Body of pancreas (tissue), 4 donors: ENCODE data around the gene DNAJC5G. TPM values are rescaled to one million over a fixed set of nuclear protein-coding genes. Genes with fewer than 3 reads are reported as not detected.

ENCODE experiments used
- ATAC-seq: fragments of 150-250 bp; one replicate; pipeline ENCODE4 v1.9.1; 2016
- DNase-seq, 4 donors: peaks; one replicate each; pipeline ENCODE4 v3.0.0-alpha.2; 2019
- H3K27ac ChIP-seq, 4 donors: fragments of 200-600 bp; sonication (generic); 1 replicate in 3 of 4; 2 replicates in 1 of 4; pipeline versions ENCODE4 v1.5.1 to v1.6.1; 2016 to 2019; ENCODE audit warnings: mild to moderate bottlenecking in 1 of 4, mixed read lengths in 1 of 4, moderate library complexity in 1 of 4
- H3K27me3 ChIP-seq, 2 donors: fragments of 200-600 bp; sonication (generic); one replicate each; pipeline ENCODE4 v1.6.0; 2016; ENCODE audit warnings: mild to moderate bottlenecking in 1 of 2
- H3K36me3 ChIP-seq, 2 donors: fragments of 200-600 bp; sonication (generic); replicated peaks in 1 of 2; 2 replicates each; pipeline ENCODE4 v1.5.1; 2016; ENCODE audit warnings: low read depth in 2 of 2; ENCODE audit not compliant: insufficient read depth in 1 of 2
- H3K4me1 ChIP-seq: fragments of 200-600 bp; sonication (generic); one replicate; pipeline ENCODE4 v1.6.0; 2016
- H3K4me3 ChIP-seq, 2 donors: fragments of 200-600 bp; sonication (generic); 1 replicate in 1 of 2; 2 replicates in 1 of 2; pipeline ENCODE4 v1.5.1; 2016 to 2019
- H3K9me3 ChIP-seq, 3 donors: fragments of 200-600 bp; sonication (generic); 1 replicate in 2 of 3; 2 replicates in 1 of 3; pipeline ENCODE4 v1.5.1; 2016
- CTCF ChIP-seq, 7 experiments: fragments of 450-650 bp in 4 of 7; fragments of 200-600 bp in 3 of 7; sonication (generic) in 3 of 7; IDR thresholded peaks; one replicate each; pipeline ENCODE4 v1.5.1; 2016 to 2019; ENCODE audit warnings: antibody characterized with exemption in 7 of 7
- POLR2A ChIP-seq, 3 donors: fragments of 450-650 bp; IDR thresholded peaks; one replicate each; pipeline ENCODE4 v1.6.1; 2016; ENCODE audit warnings: antibody characterized with exemption in 3 of 3, mild to moderate bottlenecking in 2 of 3
- WGBS, 2 donors: methylation state at CpG; one replicate each; pipeline ENCODE4 v1.1.5; 2017; 5-methylcytosine and 5-hydroxymethylcytosine counted together
- intact Hi-C: fragments of 100-400 bp; cut with DNase I; formaldehyde crosslinking; loops from one replicate; pipeline ENCODE4 v1.15.1; 2023
- total RNA-seq, 2 donors: library from RNA; depleted of rRNA; stranded (reverse); fragments of >200 nt; gene quantifications; one replicate each; pipeline ENCODE4 v1.1.0, GENCODE V29; 2016

The DNAJC5G gene, protein sequence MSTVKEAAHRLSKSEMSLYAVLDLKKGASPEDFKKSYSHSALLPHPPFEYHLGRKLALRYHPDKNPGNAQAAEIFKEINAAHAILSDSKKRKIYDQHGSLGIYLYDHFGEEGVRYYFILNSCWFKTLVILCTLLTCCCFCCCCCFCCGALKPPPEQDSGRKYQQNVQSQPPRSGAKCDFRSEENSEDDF
- total RNA-seq, result 1 to 10 TPM in 1 of 2 donors, not detected in 1; 1.3 TPM

DNA sequence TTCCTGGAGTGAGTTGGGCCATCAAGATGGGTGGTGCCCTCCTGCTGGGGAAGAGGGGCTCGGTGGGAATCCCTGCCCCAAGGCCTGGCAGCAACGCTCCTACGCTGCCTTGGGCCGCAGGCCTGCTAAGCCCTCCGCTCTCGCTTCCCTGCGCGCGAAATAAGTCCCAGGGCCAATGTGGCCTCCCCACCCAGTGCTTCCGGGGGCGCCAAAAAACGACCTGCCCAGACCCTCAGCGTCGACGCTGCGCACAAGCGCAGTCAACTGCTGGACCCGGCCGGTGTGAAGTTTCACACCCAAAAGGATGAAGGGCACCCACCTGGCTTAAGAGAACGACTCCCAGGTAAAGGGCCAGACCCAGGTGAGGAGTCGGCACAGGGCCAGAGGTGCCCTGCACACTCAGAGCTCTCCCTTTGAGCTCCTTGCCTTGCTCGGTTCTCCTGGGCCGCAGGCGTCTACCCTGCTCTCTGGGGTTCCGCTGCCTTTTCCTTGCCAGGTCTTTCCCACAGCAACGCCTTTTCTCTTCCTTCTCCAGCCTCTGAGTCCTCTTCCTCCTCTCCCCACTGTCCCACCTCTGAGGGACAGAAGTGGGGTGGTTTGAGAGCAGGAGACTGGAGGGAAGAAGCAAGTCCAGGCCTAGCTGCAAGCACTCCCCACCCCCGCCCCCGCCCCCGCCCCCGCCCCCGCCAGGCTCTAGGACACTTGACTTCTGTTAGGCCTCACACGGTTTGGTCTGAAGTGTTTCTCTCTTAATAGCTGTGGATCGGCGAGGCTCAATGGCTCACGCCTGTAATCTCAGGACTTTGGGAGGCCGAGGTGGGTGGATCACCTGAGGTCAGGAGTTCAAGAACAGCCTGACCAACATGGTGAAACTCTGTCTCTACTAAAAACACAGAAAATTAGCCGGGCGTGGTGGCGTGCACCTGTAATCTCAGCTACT lies at the start of gene DNAJC5G:
TSS of gene DNAJC5G (plus strand) at position 223 of the 940 bp plus-strand sequence. CDS start 1,296 bp downstream, outside the sequence.
- TF ChIP-seq POLR2A (IDR thresholded peaks at IDR 0.05) (no peak), CTCF (IDR thresholded peaks at IDR 0.05) (no peak)
- DNase-seq (no peak), ATAC-seq (no peak)
- WGBS, 2 donors, result 65 to 68% methylated on average over 22 to 38 of the region's 39 CpGs
- intact Hi-C loops, result loop anchor here (10.0 kb wide), 1 partner anchor 321 kb away; no protein-coding TSS in a partner anchor
- Histone ChIP-seq H3K36me3 (no peaks in the 10 kb centered on the region), H3K9me3 (no peaks in the 10 kb centered on the region), H3K4me3 (no peak within 1 kb of the TSS), H3K27ac (no peak within 1 kb of the TSS), H3K4me1 (no peaks in the 10 kb centered on the region), H3K27me3 (peaks cover 0 to 4% of the 10 kb centered on the region in 2 donors)

DNA sequence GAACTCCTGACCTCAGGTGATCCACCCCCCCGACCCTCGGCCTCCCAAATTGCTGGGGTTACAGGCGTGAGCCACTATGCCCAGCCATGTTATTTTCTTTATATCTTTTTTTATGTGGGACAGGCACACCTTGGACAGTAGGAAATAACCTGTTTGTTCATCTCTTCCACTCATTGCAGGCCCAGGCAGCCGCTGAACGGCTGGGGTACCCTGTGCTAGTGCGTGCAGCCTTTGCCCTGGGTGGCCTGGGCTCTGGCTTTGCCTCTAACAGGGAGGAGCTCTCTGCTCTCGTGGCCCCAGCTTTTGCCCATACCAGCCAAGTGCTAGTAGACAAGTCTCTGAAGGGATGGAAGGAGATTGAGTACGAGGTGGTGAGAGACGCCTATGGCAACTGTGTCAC lies 49.7 kb upstream of the DNAJC5G start:
- no peak for DNase-seq
- 92 to 95% methylated on average over 9 of the region's 9 CpGs for WGBS, 2 donors
- Histone ChIP-seq H3K27ac (no peak overlapping the region), H3K4me3 (no peak overlapping the region), H3K4me1 (no peaks in the 10 kb centered on the region), H3K9me3 (no peaks in the 10 kb centered on the region), H3K36me3 (peaks cover 0 to 25% of the 10 kb centered on the region in 2 donors), H3K27me3 (no peaks in the 10 kb centered on the region)
- ATAC-seq, result no peak
- TF ChIP-seq CTCF (IDR thresholded peaks at IDR 0.05), result no peak
- TF ChIP-seq POLR2A (IDR thresholded peaks at IDR 0.05), result no peak
- intact Hi-C loops, result no loop called here

- Histone ChIP-seq H3K4me1 (no peaks in the 10 kb centered on the region), H3K4me3 (no peak overlapping the region), H3K9me3 (no peaks in the 10 kb centered on the region), H3K27ac (no peak overlapping the region), H3K36me3 (peaks cover 2 to 27% of the 10 kb centered on the region in 2 donors), H3K27me3 (no peaks in the 10 kb centered on the region)
- no peak for ATAC-seq
- no peak for DNase-seq
- 64 to 69% methylated on average over 2 of the region's 2 CpGs for WGBS, 2 donors
- intact Hi-C loops, result no loop called here
- no peak for TF ChIP-seq POLR2A (IDR thresholded peaks at IDR 0.05)
- no peak for TF ChIP-seq CTCF (IDR thresholded peaks at IDR 0.05)
These were observed 47.7 kb upstream of the DNAJC5G start for GRCh38 chr2:27227501-27227900.

DNA sequence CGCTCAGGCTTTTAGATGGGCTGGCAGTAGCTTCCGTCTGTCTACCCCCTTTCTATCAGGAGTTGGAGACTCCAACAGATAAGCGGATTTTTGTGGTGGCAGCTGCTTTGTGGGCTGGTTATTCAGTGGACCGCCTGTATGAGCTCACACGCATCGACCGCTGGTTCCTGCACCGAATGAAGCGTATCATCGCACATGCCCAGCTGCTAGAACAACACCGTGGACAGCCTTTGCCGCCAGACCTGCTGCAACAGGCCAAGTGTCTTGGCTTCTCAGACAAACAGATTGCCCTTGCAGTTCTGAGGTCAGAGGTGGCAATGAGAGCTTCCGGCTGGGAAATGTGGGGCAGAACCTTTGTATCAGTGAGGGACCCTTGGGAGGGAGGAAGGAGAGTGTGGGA lies 43.3 kb upstream of the DNAJC5G start:
- Histone ChIP-seq H3K36me3 (peaks cover 14 to 40% of the 10 kb centered on the region in 2 donors), H3K27me3 (no peaks in the 10 kb centered on the region), H3K4me3 (no peak overlapping the region), H3K4me1 (no peaks in the 10 kb centered on the region), H3K9me3 (no peaks in the 10 kb centered on the region), H3K27ac (no peak overlapping the region)
- 94 to 96% methylated on average over 13 of the region's 13 CpGs for WGBS, 2 donors
- no peak for ATAC-seq
- DNase-seq, result no peak
- no peak for TF ChIP-seq CTCF (IDR thresholded peaks at IDR 0.05)
- TF ChIP-seq POLR2A (IDR thresholded peaks at IDR 0.05), result no peak
- intact Hi-C loops, result no loop called here
